Right atrium auricular region (tissue), 2 donors: ENCODE data around the gene FAAP100. TPM values are rescaled to one million over a fixed set of nuclear protein-coding genes. Genes with fewer than 3 reads are reported as not detected.

Experiments used
- DNase-seq: peaks from one replicate; pipeline ENCODE4 v3.0.0-alpha.2; 2019; ENCODE audit warnings: low spot score
- H3K27ac ChIP-seq, 2 donors: fragments of 200-600 bp; sonication (generic); 1 replicate in 1 of 2; 2 replicates in 1 of 2; pipeline ENCODE4 v1.5.1; 2016 to 2019
- H3K27me3 ChIP-seq, 2 donors: fragments of 200-600 bp; sonication (generic); one replicate each; pipeline versions ENCODE4 v1.5.1 to v1.6.0; 2017 to 2019
- H3K36me3 ChIP-seq: fragments of 200-600 bp; sonication (generic); one replicate; pipeline ENCODE4 v1.5.1; 2016
- H3K4me1 ChIP-seq, 2 donors: fragments of 200-600 bp; sonication (generic); one replicate each; pipeline versions ENCODE4 v1.5.1 to v1.6.0; 2017 to 2019
- H3K4me3 ChIP-seq, 2 donors: fragments of 200-600 bp; sonication (generic); 1 replicate in 1 of 2; 2 replicates in 1 of 2; pipeline ENCODE4 v1.5.1; 2017 to 2019; ENCODE audit warnings: mild to moderate bottlenecking in 1 of 2, moderate library complexity in 1 of 2
- H3K9me3 ChIP-seq, 2 donors: fragments of 200-600 bp; sonication (generic); one replicate each; pipeline ENCODE4 v1.5.1; 2019
- total RNA-seq, 2 donors: library from RNA; depleted of rRNA; stranded (reverse); fragments of >200 nt; gene quantifications; one replicate each; pipeline ENCODE4 v1.1.0, GENCODE V29; 2016
- TF ChIP-seq, protein P1 (sequence below), 2 donors: fragments of 200-600 bp; sonication (generic); IDR thresholded peaks; one replicate each; pipeline ENCODE4 v1.5.1; 2019; ENCODE audit warnings: antibody characterized with exemption in 2 of 2

FAAP100 gene
- total RNA-seq, 2 donors from 2014 or later: 12.8 to 13.7 TPM

DNA sequence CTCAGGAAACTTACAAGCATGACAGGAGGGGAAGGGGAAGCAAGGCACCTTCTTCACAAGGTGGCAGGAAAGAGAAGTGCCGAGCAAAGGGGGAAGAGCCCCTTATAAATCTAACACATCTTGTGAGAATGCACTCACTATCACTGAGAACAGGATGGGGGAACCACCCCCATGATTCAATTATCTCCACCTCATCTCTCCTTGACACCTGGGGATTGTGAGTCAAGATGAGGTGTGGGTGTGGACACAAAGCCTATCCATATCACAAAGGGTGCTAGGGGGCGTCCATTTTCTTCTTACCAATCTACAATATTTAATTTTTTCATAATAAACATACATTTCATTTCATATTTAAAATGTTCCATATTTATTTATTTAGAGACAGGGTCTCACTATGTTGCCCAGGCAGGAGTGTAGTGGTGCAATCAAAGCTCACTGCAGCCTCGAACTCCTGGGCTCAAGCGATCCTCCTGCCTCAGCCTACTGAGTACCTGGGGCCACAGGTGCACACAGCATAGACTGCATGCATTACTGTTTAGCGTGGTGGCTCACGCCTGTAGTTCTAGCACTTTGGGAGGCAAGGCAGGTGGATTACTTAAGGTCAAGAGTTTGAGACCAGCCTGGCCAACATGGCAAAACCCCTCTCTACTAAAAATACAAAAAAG lies 26.5 kb upstream of the FAAP100 start:
- Histone ChIP-seq H3K27ac (no peak overlapping the region), H3K9me3 (no peaks in the 10 kb centered on the region), H3K27me3 (no peaks in the 10 kb centered on the region)

DNA sequence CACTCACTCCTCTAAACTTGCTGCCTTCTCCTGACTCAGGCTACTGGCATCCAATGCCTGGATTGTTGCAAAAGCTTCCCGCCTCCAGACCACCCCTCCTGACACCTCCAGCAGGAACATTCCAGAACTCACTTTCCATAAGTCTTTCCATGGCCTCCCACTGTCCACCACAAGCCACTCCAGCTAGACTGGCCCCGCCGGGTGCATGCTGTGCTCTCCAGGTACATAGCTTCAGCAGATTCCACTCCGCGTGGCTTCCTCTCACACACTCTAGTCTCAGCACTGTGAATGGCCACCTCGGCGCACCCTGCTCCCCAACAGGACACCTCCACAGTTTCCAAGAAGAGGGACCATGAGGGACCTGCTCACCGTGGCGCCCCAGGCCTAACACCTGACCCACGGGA lies 25.9 kb upstream of the FAAP100 start:
- Histone ChIP-seq H3K4me3 (no peak overlapping the region), H3K27ac (peak overlapping the region in 1 of 2 donors; percentile 26), H3K9me3 (no peaks in the 10 kb centered on the region), H3K36me3 (peaks cover 10% of the 10 kb centered on the region), H3K27me3 (no peaks in the 10 kb centered on the region), H3K4me1 (peaks cover 0 to 51% of the 10 kb centered on the region in 2 donors)
- TF ChIP-seq, protein P1, sequence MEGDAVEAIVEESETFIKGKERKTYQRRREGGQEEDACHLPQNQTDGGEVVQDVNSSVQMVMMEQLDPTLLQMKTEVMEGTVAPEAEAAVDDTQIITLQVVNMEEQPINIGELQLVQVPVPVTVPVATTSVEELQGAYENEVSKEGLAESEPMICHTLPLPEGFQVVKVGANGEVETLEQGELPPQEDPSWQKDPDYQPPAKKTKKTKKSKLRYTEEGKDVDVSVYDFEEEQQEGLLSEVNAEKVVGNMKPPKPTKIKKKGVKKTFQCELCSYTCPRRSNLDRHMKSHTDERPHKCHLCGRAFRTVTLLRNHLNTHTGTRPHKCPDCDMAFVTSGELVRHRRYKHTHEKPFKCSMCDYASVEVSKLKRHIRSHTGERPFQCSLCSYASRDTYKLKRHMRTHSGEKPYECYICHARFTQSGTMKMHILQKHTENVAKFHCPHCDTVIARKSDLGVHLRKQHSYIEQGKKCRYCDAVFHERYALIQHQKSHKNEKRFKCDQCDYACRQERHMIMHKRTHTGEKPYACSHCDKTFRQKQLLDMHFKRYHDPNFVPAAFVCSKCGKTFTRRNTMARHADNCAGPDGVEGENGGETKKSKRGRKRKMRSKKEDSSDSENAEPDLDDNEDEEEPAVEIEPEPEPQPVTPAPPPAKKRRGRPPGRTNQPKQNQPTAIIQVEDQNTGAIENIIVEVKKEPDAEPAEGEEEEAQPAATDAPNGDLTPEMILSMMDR (IDR thresholded peaks at IDR 0.05): no peak
- no peak for DNase-seq

More for the DNA sequence above, 26.5 kb upstream of the FAAP100 start:
- no peak for DNase-seq
- Histone ChIP-seq H3K36me3 (peaks cover 15% of the 10 kb centered on the region), H3K4me3 (no peak overlapping the region), H3K4me1 (peaks cover 0 to 51% of the 10 kb centered on the region in 2 donors)
- TF ChIP-seq, protein P1 (IDR thresholded peaks at IDR 0.05): no peak

DNA sequence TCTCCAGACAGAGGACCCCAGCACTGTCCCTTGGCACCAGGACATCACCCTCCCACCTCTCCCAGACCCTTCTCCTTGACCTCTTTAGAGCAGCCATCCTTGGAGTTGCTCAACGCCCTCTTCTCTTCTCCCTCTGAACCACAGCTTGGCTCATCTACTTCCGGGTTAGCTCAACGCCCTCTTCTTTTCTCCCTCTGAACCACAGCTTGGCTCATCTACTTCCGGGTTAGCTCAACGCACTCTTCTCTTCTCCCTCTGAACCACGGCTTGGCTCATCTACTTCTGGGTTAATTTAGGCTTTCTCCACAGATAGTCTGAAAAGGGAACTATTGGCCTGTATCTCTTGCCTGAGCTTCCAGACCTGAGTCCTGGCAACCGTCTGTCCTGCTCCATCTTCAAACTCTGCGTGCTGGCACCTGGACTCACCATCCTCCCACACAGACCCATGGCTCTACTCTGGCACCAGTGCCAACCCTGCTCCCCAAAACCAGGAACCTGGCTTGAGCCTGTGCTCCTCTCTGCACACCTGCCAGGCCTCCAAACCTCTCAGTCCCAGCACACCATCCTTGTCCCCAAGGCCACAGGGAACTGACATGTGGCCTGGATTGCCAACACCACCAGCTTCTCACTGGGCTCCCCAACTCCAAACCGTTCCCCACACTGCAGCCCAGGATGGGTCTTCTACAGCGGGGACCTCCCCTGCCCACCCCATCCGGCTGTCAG lies 25.3 kb upstream of the FAAP100 start:
- H3K9me3 ChIP-seq: no peaks in the 10 kb centered on the region
- no peak overlapping the region for H3K4me3 ChIP-seq
- H3K27ac ChIP-seq: peak overlapping the region in 1 of 2 donors; percentile 26
- peaks cover 0 to 51% of the 10 kb centered on the region in 2 donors for H3K4me1 ChIP-seq
- TF ChIP-seq, protein P1 (IDR thresholded peaks at IDR 0.05): no peak
- DNase-seq: no peak
- H3K36me3 ChIP-seq: peaks cover 10% of the 10 kb centered on the region
- H3K27me3 ChIP-seq: no peaks in the 10 kb centered on the region

DNA sequence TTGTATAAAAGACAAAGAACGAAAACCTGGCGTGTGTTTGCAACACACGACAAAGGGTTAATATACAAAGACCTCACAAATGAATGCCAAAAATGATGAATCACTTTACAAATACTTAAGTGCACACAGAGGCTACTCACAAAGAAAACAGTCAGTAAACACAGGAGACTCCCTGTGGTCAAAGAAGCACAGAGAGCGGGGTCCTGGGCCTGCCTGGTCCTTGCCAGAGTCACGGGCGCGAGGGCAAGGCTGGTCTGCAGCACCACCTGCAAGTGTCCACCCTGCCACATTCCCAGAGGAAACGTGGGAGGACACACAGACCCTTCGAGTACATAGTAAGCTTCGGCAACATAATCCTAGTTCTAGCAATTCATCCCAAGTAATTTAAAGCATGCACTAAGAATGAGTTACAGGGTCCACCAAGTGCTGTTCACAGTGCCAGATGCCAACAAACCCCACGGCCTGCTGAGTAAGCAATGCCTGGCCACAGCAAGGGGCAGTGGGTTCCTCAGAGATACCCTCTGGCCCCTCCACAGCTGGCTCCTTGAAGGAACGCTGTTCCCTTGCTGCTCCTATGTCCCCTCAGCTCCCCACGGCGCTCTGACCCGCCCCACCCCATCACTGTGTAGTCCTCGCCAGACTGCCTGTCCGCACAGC lies 24.6 kb upstream of the FAAP100 start:
- Histone ChIP-seq H3K36me3 (peaks cover 13% of the 10 kb centered on the region), H3K9me3 (no peaks in the 10 kb centered on the region), H3K4me3 (no peak overlapping the region), H3K27me3 (no peaks in the 10 kb centered on the region), H3K27ac (peak overlapping the region in 1 of 2 donors; percentile 26), H3K4me1 (peaks cover 0 to 51% of the 10 kb centered on the region in 2 donors)
- TF ChIP-seq, protein P1 (IDR thresholded peaks at IDR 0.05): no peak
- DNase-seq: no peak

DNA sequence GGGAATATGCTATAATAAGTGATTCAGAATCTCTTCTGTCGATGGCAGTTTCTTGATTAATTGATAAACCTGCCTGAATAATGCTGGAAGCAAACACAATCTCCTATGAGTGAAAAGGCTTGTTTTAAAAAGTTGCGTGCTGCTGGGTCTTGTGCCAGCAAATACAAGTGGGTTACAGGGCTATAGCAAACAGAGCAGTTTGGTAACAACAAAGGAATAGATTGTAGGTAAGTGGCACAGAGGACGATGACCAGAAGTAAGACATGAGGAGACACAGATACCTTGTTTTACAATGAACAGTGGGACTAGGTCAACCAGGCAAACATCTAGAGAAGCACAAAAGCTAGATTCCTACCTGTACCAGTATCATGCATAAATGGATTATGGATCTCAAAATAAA lies 23.7 kb upstream of the FAAP100 start:
- H3K4me1 ChIP-seq: peaks cover 0 to 50% of the 10 kb centered on the region in 2 donors
- no peak overlapping the region for H3K4me3 ChIP-seq
- no peak for DNase-seq
- no peaks in the 10 kb centered on the region for H3K9me3 ChIP-seq
- H3K36me3 ChIP-seq: peaks cover 22% of the 10 kb centered on the region
- no peaks in the 10 kb centered on the region for H3K27me3 ChIP-seq
- TF ChIP-seq, protein P1 (IDR thresholded peaks at IDR 0.05): no peak
- no peak overlapping the region for H3K27ac ChIP-seq
